GM12801 (cell line): ENCODE data around the gene PRMT1.

Experiments used
- TF ChIP-seq, protein P1 (sequence below): IDR thresholded peaks from one replicate; pipeline ENCODE4 v1.5.1; 2011; ENCODE audit warnings: control low read depth; ENCODE audit not compliant: insufficient read length; ENCODE audit errors: extremely low read depth

PRMT1 gene

DNA sequence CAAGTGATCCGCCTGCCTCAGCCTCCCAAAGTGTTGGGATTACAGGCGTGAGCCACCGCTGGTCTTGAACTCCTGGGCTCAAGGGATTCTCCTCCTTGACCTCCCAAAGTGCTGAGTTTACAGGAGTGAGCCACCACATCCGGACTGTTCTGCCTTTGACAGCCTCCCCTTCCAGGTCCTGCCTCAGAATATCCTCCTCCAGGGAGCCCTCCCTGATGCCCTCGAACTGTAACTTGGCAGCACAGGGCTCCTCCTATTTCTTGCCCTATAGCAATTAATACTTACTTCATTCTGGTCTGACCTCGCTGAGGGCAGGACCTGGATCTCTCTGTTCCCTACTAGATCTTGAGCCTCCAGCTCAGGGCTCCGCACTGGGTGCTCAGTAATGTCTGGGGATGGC, 19.8 kb downstream of the PRMT1 start:
- TF ChIP-seq, protein P1, sequence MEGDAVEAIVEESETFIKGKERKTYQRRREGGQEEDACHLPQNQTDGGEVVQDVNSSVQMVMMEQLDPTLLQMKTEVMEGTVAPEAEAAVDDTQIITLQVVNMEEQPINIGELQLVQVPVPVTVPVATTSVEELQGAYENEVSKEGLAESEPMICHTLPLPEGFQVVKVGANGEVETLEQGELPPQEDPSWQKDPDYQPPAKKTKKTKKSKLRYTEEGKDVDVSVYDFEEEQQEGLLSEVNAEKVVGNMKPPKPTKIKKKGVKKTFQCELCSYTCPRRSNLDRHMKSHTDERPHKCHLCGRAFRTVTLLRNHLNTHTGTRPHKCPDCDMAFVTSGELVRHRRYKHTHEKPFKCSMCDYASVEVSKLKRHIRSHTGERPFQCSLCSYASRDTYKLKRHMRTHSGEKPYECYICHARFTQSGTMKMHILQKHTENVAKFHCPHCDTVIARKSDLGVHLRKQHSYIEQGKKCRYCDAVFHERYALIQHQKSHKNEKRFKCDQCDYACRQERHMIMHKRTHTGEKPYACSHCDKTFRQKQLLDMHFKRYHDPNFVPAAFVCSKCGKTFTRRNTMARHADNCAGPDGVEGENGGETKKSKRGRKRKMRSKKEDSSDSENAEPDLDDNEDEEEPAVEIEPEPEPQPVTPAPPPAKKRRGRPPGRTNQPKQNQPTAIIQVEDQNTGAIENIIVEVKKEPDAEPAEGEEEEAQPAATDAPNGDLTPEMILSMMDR: no peak

DNA sequence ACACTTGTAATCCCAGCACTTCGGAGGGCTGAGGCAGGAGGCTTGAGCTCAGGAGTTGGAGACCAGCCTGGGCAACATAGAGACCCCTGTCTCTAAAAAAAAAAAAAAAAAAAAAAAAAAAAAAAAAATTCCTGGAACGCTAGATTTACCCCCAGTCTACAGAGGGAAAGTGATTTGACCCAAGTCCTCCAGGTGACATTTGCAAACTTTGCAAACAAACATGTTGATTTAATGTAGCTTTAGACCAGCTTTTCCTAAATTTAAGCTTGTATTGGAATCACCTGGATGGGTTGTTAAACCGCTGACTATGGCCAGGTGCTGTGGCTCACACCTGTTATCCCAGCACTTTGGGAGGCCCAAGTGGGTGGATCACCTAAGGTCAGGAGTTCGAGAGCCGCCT, 22.3 kb downstream of the PRMT1 start:
- TF ChIP-seq, protein P1: no peak

DNA sequence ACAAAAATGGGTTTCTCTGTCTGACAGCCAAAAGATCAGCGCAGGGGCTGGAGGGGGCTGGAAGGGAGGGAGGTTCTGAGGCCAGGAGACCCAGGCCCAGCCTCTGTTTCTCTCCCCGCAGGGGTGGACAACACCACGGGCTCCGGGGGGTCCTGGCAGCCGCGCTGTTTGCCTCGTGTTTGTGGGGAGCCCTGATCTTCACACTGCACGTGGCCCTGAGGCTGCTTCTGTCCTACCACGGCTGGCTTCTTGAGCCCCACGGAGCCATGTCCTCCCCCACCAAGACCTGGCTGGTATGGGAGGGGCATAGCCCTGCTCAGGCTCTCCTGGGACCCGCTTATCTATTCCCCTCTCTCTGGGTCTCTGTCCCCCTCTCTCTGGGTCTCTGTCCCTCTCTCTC, 23.5 kb downstream of the PRMT1 start:
- TF ChIP-seq, protein P1: no peak

DNA sequence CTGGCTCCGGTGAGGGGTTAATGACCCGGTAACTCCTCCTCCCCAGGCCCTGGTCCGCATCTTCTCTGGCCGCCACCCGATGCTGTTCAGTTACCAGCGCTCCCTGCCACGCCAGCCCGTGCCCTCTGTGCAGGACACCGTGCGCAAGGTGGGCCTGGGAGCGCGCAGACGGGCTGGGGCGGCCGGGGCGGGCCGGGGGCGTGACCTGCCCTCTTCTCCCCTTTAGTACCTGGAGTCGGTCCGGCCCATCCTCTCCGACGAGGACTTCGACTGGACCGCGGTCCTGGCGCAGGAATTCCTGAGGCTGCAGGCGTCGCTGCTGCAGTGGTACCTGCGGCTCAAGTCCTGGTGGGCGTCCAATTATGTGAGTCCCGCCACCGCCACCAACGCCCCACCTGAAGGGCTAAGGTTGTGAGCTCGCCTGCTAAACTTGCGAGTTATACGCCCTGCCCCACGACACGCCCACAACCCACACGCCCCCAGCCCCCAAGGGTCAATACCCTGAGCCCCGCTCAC, 24.3 kb downstream of the PRMT1 start:
- TF ChIP-seq, protein P1: no peak

DNA sequence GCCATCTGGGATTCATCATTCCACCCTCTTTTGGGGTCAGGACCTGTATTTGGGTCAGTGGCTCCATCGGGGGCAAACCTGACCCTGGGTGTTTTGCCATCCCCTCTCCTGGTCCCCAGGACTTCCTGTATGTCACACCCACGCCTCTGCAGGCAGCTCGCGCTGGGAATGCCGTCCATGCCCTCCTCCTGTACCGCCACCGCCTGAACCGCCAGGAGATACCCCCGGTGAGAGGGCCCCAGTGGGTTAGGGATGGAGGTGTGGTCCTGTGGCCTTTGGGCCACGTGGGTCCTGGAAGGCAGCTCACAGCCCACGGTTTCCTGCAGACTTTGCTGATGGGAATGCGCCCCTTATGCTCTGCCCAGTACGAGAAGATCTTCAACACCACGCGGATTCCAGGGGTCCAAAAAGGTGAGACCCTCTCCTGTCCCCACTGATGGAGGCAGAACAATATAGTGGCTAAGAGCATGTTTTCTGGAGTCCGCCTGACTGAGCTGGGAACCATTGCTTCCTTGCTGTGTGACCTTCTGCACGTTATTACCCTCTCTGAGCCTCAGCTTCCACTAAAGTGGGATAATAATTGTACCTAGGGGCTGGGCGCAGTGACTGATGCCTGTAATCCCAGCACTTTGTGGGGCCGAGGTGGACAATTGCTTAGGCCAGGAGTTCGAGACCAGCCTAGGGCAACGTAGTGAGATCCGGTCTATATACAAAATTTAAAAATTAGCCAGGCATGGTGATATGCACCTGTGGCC, 28.0 kb downstream of the PRMT1 start:
- TF ChIP-seq, protein P1: no peak

DNA sequence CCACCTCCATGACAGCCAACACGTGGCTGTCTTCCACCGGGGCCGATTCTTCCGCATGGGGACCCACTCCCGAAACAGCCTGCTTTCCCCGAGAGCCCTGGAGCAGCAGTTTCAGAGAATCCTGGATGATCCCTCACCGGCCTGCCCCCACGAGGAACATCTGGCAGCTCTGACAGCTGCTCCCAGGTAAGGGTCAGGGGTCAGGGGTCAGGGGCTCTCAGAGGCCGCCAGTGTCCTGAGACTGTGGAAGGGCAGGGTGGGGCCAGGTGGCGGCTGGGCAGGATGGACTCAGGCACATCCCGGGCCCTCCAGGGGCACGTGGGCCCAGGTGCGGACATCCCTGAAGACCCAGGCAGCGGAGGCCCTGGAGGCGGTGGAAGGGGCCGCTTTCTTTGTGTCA, 28.8 kb downstream of the PRMT1 start:
- TF ChIP-seq, protein P1: no peak

DNA sequence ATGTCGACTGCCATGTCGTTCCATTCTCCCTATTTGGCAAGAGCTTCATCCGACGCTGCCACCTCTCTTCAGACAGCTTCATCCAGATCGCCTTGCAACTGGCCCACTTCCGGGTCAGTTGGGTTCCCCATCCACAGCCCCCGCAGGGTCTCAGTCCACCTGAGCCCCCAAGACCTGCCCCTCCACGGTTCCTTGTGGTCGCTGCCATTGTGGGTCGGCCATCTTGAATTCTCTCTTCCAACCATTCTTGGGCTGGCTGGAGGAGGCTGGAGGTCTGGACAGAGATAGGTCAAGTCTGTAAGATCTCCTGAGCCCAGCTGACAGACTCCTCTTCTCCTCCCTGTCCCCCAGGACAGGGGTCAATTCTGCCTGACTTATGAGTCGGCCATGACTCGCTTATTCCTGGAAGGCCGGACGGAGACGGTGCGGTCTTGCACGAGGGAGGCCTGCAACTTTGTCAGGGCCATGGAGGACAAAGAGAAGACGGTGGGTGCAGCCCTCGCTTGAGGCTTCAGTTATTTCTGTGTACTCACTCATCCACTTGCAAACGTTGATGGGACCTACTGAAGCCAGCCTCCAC, 33.4 kb downstream of the PRMT1 start:
- TF ChIP-seq, protein P1: no peak
